ENCODE results near the gene ARID3A.
A peak's percentile ranks its signal among the peaks of the same experiment; 100 is the strongest.

ARID3A gene

GRCh38 chr19:892243-892893, 33.5 kb upstream of the ARID3A start:
- DNase-seq, result no peak

- DNase-seq, result peak; percentile 92
These were observed 32.7 kb upstream of the ARID3A start, which contains the start of the genes MED16 and RNU6-9 for GRCh38 chr19:892894-893689. Gene MED16 (minus strand): TSS chr19:893187. CDS start chr19:891131, 2,056 bp downstream. Gene RNU6-9 (plus strand): TSS chr19:893484.

- no peak for DNase-seq
These were observed 29.4 kb upstream of the ARID3A start for GRCh38 chr19:896434-896833.

- DNase-seq, result no peak
These were observed 28.8 kb upstream of the ARID3A start for GRCh38 chr19:896999-897398.

GRCh38 chr19:897442-898039, 28.3 kb upstream of the ARID3A start:
- DNase-seq, result no peak

GRCh38 chr19:898663-899062, 27.2 kb upstream of the ARID3A start:
- DNase-seq, result no peak

- no peak for DNase-seq
These were observed 26.3 kb upstream of the ARID3A start for GRCh38 chr19:899336-900042.

GRCh38 chr19:900043-900301, 25.9 kb upstream of the ARID3A start:
- no peak for DNase-seq

GRCh38 chr19:900302-901111, 25.3 kb upstream of the ARID3A start:
- DNase-seq, result no peak

- DNase-seq, result no peak
These were observed 24.4 kb upstream of the ARID3A start for GRCh38 chr19:901216-902092.

GRCh38 chr19:902093-902370, 23.8 kb upstream of the ARID3A start:
- DNase-seq, result no peak

- no peak for DNase-seq
These were observed 23.2 kb upstream of the ARID3A start for GRCh38 chr19:902446-903226.

GRCh38 chr19:903266-903797, 22.5 kb upstream of the ARID3A start:
- DNase-seq, result no peak

- DNase-seq, result no peak
These were observed 21.3 kb upstream of the ARID3A start for GRCh38 chr19:904545-904944.

- no peak for DNase-seq
These were observed 19.4 kb upstream of the ARID3A start for GRCh38 chr19:906480-906879.

GRCh38 chr19:907183-907853, 18.5 kb upstream of the ARID3A start:
- no peak for DNase-seq

GRCh38 chr19:911197-912033, 14.4 kb upstream of the ARID3A start:
- DNase-seq, result no peak

GRCh38 chr19:912181-913079, 13.4 kb upstream of the ARID3A start:
- DNase-seq, result no peak
